ENCODE results near the gene CPLANE2. TPM values are rescaled to one million over a fixed set of nuclear protein-coding genes. Genes with fewer than 3 reads are reported as not detected.
A peak's percentile ranks its signal among the peaks of the same experiment; 100 is the strongest.

Gene CPLANE2
- total RNA-seq, 1 experiment from 2014 or later = 4.5 TPM

DNA sequence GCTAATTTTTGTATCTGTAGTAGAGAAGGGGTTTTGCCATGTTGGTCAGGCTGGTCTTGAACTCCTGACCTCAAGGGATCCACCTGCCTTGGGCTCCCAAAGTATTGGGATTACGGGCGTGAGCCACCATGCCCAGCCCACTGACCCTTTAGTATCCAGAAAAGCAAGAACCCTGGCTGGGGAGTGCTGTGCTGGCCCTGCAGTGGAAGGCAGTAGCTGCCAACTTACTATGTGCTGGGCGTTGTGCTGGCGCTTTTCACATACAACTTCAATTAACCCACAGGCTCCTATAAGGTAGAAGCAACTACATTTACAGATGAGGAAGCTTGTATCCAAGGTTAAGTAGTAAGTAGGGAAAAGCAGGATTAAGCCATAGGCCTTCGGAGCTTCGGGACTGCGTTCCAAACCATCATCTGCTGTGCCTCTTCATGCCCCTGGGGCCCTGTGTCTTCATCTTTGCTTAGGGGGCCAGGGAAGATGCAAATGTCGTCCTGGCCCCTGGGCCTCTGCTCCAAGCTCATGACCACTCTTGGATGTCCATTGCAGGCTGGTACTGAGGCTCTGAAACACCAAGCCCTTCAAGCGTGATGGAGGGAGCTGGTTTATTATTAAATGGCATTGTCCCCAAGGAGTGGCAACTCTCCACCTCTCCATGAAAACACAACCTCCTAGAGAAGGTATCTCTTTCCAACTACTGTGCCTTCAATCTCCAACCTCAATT is 8.7 kb upstream of the CPLANE2 start:
- DNase-seq = no peak
- H3K27ac ChIP-seq = no peak overlapping the region
- no peaks in the 10 kb centered on the region for H3K9me3 ChIP-seq (ENCODE audit: insufficient read depth, low read depth)
- H3K4me2 ChIP-seq = no peak overlapping the region
- intact Hi-C loops (cut with micrococcal nuclease; ENCODE audit: unreplicated experiment) = loop anchor here (2.0 to 5.0 kb wide), 2 partner anchors 57 to 117 kb away; no protein-coding TSS in a partner anchor
- ChIA-PET POLR2A (ENCODE audit: unreplicated experiment) (interaction anchor here (0.6 kb wide), 1 partner anchor 445 kb away, joined by 4 read pairs; no protein-coding TSS in a partner anchor), CTCF (interaction anchor here (0.7 kb wide), 1 partner anchor 8 kb away, joined by 3 read pairs; no protein-coding TSS in a partner anchor)
- H3K4me3 ChIP-seq = no peak overlapping the region
- no peaks in the 10 kb centered on the region for H3K79me2 ChIP-seq (ENCODE audit: low read depth)
- H3K4me1 ChIP-seq (replicated peaks; ENCODE audit: insufficient read depth) = peaks cover 18% of the 10 kb centered on the region
- no peaks in the 10 kb centered on the region; the same call in 1 of the 2 replicates for H3K36me3 ChIP-seq (ENCODE audit: low read depth)
- BruUV-seq (replicated peaks) = no TSS peak
- H2AFZ ChIP-seq = no peak overlapping the region
- H3F3A ChIP-seq (ENCODE audit: insufficient read depth, low read depth) = peaks cover 8% of the 10 kb centered on the region; the same call in 1 of the 2 replicates
- no peaks in the 10 kb centered on the region for H4K20me1 ChIP-seq (ENCODE audit: insufficient read depth)
- H3K9me2 ChIP-seq (ENCODE audit: insufficient read depth) = no peaks in the 10 kb centered on the region
- H3K27me3 ChIP-seq (ENCODE audit: insufficient read depth, low read depth) = no peaks in the 10 kb centered on the region
- TF ChIP-seq, protein P1, sequence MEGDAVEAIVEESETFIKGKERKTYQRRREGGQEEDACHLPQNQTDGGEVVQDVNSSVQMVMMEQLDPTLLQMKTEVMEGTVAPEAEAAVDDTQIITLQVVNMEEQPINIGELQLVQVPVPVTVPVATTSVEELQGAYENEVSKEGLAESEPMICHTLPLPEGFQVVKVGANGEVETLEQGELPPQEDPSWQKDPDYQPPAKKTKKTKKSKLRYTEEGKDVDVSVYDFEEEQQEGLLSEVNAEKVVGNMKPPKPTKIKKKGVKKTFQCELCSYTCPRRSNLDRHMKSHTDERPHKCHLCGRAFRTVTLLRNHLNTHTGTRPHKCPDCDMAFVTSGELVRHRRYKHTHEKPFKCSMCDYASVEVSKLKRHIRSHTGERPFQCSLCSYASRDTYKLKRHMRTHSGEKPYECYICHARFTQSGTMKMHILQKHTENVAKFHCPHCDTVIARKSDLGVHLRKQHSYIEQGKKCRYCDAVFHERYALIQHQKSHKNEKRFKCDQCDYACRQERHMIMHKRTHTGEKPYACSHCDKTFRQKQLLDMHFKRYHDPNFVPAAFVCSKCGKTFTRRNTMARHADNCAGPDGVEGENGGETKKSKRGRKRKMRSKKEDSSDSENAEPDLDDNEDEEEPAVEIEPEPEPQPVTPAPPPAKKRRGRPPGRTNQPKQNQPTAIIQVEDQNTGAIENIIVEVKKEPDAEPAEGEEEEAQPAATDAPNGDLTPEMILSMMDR (conservative IDR thresholded peaks at IDR 0.05) = no peak
- TF ChIP-seq EZH2 (IDR thresholded peaks at IDR 0.05; ENCODE audit: low read depth) = no peak

DNA sequence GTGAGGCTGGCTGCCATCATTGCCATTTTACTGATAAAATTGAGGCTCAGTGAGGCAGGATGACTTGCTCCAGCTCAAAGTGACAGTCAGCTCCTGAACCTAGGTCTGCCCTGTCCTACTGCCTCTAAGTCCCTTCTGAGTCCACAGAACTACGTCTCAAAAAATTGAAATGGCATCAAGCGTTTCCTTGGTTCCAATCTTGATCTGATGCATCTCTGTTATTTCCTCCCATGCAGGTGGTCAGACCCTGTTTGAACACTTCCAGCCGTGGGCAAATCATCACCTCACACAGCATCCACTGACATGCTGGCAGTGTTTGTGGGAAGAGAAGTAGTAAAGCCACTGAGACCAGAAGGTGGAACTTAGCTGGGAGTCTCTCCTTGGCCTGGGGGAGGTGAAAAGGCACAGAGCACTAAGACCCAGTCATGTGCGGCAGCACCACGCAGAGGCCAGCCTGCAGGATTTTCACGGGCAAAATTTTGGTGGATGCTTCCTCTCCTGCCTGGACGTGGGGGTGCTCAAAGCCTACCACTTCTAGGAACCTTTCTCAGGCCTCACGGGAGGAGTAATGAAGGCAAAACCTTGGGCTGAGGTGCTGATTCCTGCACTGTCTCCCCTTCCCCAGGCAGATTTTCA is 7.8 kb upstream of the CPLANE2 start:
- H3K4me2 ChIP-seq = no peak overlapping the region
- BruUV-seq (replicated peaks) = no TSS peak
- no peaks in the 10 kb centered on the region for H3K9me2 ChIP-seq (ENCODE audit: insufficient read depth)
- peaks cover 18% of the 10 kb centered on the region for H3K4me1 ChIP-seq (replicated peaks; ENCODE audit: insufficient read depth)
- no peaks in the 10 kb centered on the region for H4K20me1 ChIP-seq (ENCODE audit: insufficient read depth)
- H3K79me2 ChIP-seq (ENCODE audit: low read depth) = no peaks in the 10 kb centered on the region
- TF ChIP-seq, protein P1 (conservative IDR thresholded peaks at IDR 0.05) = no peak; the same call in 1 of the 2 replicates
- TF ChIP-seq EZH2 (IDR thresholded peaks at IDR 0.05; ENCODE audit: low read depth) = no peak
- no peak for DNase-seq
- ChIA-PET CTCF (interaction anchor here (0.6 to 1.7 kb wide), 4 partner anchors 55 to 167 kb away, joined by 3 to 9 read pairs (median 3); no protein-coding TSS in a partner anchor), POLR2A (ENCODE audit: unreplicated experiment) (interaction anchor here (0.6 kb wide), 1 partner anchor 28 kb away, joined by 3 read pairs; no protein-coding TSS in a partner anchor)
- no peak overlapping the region for H3K27ac ChIP-seq
- no peak overlapping the region for H2AFZ ChIP-seq
- intact Hi-C loops (cut with micrococcal nuclease; ENCODE audit: unreplicated experiment) = loop anchor here (1.0 to 5.0 kb wide), 4 partner anchors 56 to 237 kb away; no protein-coding TSS in a partner anchor
- no peaks in the 10 kb centered on the region for H3K27me3 ChIP-seq (ENCODE audit: insufficient read depth, low read depth)
- no peak overlapping the region for H3K4me3 ChIP-seq
- peaks cover 8% of the 10 kb centered on the region; the same call in 1 of the 2 replicates for H3F3A ChIP-seq (ENCODE audit: insufficient read depth, low read depth)
- no peaks in the 10 kb centered on the region for H3K36me3 ChIP-seq (ENCODE audit: low read depth)
- no peaks in the 10 kb centered on the region for H3K9me3 ChIP-seq (ENCODE audit: insufficient read depth, low read depth)

DNA sequence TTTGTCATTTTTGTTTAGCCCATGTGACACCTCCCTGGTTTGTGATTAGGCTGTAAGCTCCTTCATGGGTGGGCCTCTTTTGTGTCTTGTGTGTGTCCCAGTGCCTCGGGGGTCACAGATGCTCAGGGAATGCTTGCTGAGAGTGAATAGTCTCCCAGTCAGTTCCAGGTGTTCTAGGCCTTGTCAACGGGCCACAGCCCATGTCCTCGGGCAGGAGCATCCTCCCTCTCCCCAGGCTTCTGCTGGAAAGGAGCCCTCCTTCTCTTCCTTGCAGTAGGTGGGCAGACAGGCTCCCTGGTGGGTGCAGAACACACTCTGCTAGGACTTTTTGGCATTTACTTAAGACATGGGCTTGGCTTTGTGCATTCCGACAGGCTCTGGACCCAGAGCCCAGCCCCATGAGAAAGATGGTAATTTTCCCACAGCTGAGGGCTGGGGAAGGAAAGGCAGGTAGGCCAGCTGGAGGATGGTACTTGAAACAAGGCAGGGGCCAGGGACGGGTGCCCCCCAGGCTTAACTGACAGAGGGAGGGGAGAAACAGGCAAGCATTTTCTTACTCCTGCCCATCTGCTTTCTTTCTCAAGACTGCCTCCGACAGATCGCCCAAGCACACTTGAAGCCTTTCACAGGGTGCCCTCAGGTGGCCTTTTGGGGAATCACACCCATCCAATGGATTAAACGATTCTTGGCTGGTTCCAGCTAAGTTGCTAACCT is 7.1 kb upstream of the CPLANE2 start:
- Histone ChIP-seq H3K79me2 (ENCODE audit: low read depth) (no peaks in the 10 kb centered on the region), H3K4me3 (no peak overlapping the region), H3K9me2 (ENCODE audit: insufficient read depth) (no peaks in the 10 kb centered on the region), H4K20me1 (ENCODE audit: insufficient read depth) (no peaks in the 10 kb centered on the region), H3K36me3 (ENCODE audit: low read depth) (no peaks in the 10 kb centered on the region), H2AFZ (no peak overlapping the region), H3K4me2 (no peak overlapping the region), H3K27me3 (ENCODE audit: insufficient read depth, low read depth) (no peaks in the 10 kb centered on the region), H3K9me3 (ENCODE audit: insufficient read depth, low read depth) (no peaks in the 10 kb centered on the region), H3K4me1 (replicated peaks; ENCODE audit: insufficient read depth) (peaks cover 15% of the 10 kb centered on the region), H3K27ac (no peak overlapping the region), H3F3A (ENCODE audit: insufficient read depth, low read depth) (peaks cover 2% of the 10 kb centered on the region; the same call in 1 of the 2 replicates)
- TSS peak; percentile 9 for BruUV-seq (replicated peaks)
- TF ChIP-seq, protein P1 (conservative IDR thresholded peaks at IDR 0.05) = peak; percentile 81
- TF ChIP-seq EZH2 (IDR thresholded peaks at IDR 0.05; ENCODE audit: low read depth) = no peak
- peak; percentile 60 to 73 for DNase-seq
- POLR2A ChIA-PET (ENCODE audit: unreplicated experiment) = interaction anchor here (0.6 kb wide), 1 partner anchor 27 kb away, joined by 3 read pairs; no protein-coding TSS in a partner anchor
- intact Hi-C loops (cut with micrococcal nuclease; ENCODE audit: unreplicated experiment) = loop anchor here (1.0 to 5.0 kb wide), 3 partner anchors 55 to 237 kb away; no protein-coding TSS in a partner anchor
- CTCF ChIA-PET = interaction anchor here (0.5 to 1.7 kb wide), 5 partner anchors 55 to 166 kb away, joined by 3 to 9 read pairs (median 3); no protein-coding TSS in a partner anchor
